ENCODE measurements around the gene ARPP21. TPM values are rescaled to one million over a fixed set of nuclear protein-coding genes. Genes with fewer than 3 reads are reported as not detected.

ARPP21 gene
- total and polyA plus RNA-seq, 7 donors: 86.4 to 336 (median 101) TPM

DNA sequence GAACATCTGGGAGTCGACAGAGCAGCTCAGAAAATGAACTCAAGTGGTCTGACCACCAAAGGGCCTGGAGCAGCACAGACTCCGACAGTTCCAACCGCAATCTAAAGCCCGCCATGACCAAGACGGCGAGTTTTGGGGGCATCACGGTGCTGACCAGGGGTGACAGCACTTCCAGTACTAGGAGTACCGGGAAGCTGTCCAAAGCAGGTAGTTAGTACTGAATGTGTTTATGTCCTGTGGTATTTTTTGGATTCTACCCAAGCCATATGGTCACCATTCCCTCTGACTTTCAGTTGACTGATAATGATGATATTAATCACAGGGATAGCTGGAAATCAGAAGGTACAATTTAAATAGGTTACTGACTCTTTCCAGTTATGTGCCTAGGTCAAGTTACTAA is 82.3 kb downstream of the ARPP21 start:
- Histone ChIP-seq H3K27me3 (ENCODE audit: insufficient read depth in 3 of 3, low read length in 2 of 3) (no peaks in the 10 kb centered on the region), H3K4me3 (no peak overlapping the region), H3K4me1 (peaks cover 16% of the 10 kb centered on the region), H3K36me3 (ENCODE audit: insufficient read depth in 1 of 2, low read depth in 1 of 2) (peaks cover 0 to 99% of the 10 kb centered on the region in 2 donors), H3K9me3 (no peaks in the 10 kb centered on the region), H3K27ac (no peak overlapping the region)
- DNase-seq (no peak), ATAC-seq (peak in 1 of 4 donors; percentile 10)
- 87 to 91% (median 90%) methylated on average over 8 of the region's 8 CpGs for WGBS, 3 donors
- no peak for TF ChIP-seq CTCF (IDR thresholded peaks at IDR 0.05)
- intact Hi-C loops (cut with DNase I): loop anchor here in 1 of 2 donors (5.0 kb wide), 1 partner anchor 39 kb away; no protein-coding TSS in a partner anchor

DNA sequence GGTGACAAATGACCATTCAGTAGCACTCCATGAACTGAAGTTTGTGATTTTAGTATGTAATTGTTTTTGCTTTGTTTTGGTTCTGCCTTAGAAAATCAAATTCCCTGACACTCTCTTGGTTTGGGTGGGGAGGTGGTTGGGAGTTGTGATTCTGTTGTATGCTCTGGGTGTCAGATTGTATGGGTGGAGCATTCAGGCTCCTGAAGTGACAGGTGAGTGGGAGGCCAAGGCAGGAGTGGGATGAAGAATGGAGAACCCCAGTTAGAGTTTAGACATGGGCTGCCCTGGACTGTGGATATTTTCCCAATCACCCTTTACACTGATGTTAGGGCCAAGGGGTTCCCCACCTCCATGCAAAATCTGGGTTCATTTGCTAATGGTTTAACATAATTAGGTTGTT is 83.6 kb downstream of the ARPP21 start:
- Histone ChIP-seq H3K36me3 (ENCODE audit: insufficient read depth in 1 of 2, low read depth in 1 of 2) (peaks cover 0 to 99% of the 10 kb centered on the region in 2 donors), H3K9me3 (no peaks in the 10 kb centered on the region), H3K4me3 (no peak overlapping the region), H3K27me3 (ENCODE audit: insufficient read depth in 3 of 3, low read length in 2 of 3) (no peaks in the 10 kb centered on the region), H3K27ac (no peak overlapping the region), H3K4me1 (peaks cover 7% of the 10 kb centered on the region)
- TF ChIP-seq CTCF (IDR thresholded peaks at IDR 0.05): no peak
- ATAC-seq (peak in 1 of 4 donors; percentile 12), DNase-seq (no peak)
- intact Hi-C loops (cut with DNase I): loop anchor here in 1 of 2 donors (5.0 kb wide), 1 partner anchor 41 kb away; no protein-coding TSS in a partner anchor

DNA sequence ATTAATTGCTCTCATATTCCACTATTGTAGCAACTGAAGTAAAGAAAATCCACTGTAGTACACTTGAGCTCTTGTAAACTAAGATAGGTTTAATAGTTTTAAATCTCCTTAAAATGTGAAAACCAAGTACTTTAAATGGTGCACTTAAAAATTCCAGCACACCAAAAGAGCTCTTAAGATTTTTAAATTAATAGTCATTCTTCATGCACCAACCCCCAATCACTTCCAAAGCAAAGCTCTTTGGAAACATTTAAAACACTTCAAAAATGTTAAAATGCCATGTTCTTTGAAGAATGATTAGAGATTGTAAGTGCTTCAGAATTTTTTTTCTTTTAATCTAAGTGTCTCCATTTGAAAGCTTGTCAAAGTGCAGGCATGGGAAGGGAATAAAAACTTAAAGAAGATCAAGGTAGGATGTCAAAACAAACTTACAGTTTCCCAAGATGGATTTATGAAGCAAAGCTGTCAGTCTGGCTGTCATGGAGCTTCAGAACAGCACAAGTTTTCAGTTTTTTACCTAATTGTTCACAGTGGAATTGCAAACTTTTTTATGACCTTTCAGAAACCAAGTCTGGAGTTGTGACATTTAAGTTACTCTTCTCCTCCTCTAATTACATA is 84.3 kb downstream of the ARPP21 start:
- peaks cover 0 to 99% of the 10 kb centered on the region in 2 donors for H3K36me3 ChIP-seq (ENCODE audit: insufficient read depth in 1 of 2, low read depth in 1 of 2)
- ATAC-seq: no peak
- H3K27ac ChIP-seq: no peak overlapping the region
- no peak overlapping the region for H3K4me3 ChIP-seq
- no peaks in the 10 kb centered on the region for H3K9me3 ChIP-seq
- no peaks in the 10 kb centered on the region for H3K27me3 ChIP-seq (ENCODE audit: insufficient read depth in 3 of 3, low read length in 2 of 3)
- peaks cover under 1% of the 10 kb centered on the region for H3K4me1 ChIP-seq
- no peak for DNase-seq
- intact Hi-C loops (cut with DNase I): loop anchor here in 1 of 2 donors (5.0 kb wide), 1 partner anchor 41 kb away; no protein-coding TSS in a partner anchor
- no peak for TF ChIP-seq CTCF (IDR thresholded peaks at IDR 0.05)

DNA sequence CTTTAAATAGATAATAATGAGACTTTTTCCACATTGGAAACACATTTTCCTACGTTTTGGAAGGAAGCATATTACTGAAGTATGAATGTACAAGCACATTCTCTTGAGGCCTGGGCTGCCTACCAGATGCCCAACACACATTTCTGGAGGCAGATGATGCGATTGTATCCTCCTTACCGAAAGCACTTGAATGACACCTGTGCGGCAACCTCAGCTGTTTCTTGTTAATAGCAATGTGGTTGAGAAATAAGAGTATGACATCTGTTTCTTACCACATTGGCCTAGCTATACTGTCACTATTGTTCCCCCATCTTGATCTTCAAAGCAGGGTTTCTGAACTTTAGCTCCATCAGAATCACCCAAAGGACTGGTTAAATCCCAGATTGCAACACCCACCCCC is 84.8 kb downstream of the ARPP21 start:
- WGBS, 3 donors: 51 to 72% (median 57%) methylated on average over 4 of the region's 4 CpGs
- Histone ChIP-seq H3K27me3 (ENCODE audit: insufficient read depth in 3 of 3, low read length in 2 of 3) (no peaks in the 10 kb centered on the region), H3K36me3 (ENCODE audit: insufficient read depth in 1 of 2, low read depth in 1 of 2) (peaks cover 0 to 99% of the 10 kb centered on the region in 2 donors), H3K27ac (no peak overlapping the region), H3K4me1 (no peaks in the 10 kb centered on the region), H3K4me3 (no peak overlapping the region), H3K9me3 (no peaks in the 10 kb centered on the region)
- DNase-seq (no peak), ATAC-seq (peak; percentile 31 to 72 (median 46))
- intact Hi-C loops (cut with DNase I): loop anchor here in 1 of 2 donors (5.0 kb wide), 1 partner anchor 42 kb away; no protein-coding TSS in a partner anchor
- no peak for TF ChIP-seq CTCF (IDR thresholded peaks at IDR 0.05)

GRCh38 chr3:35727179-35727578 is 87.9 kb downstream of the ARPP21 start:
- no peak overlapping the region for H3K27ac ChIP-seq
- no peaks in the 10 kb centered on the region for H3K9me3 ChIP-seq
- DNase-seq (no peak), ATAC-seq (no peak)
- intact Hi-C loops (cut with DNase I): no loop called here
- no peak for TF ChIP-seq CTCF (IDR thresholded peaks at IDR 0.05)
- 76 to 88% (median 87%) methylated on average over 3 of the region's 3 CpGs for WGBS, 3 donors
- peaks cover 5 to 99% of the 10 kb centered on the region in 2 donors for H3K36me3 ChIP-seq (ENCODE audit: insufficient read depth in 1 of 2, low read depth in 1 of 2)
- H3K27me3 ChIP-seq (ENCODE audit: insufficient read depth in 3 of 3, low read length in 2 of 3): no peaks in the 10 kb centered on the region
- no peak overlapping the region for H3K4me3 ChIP-seq
- no peaks in the 10 kb centered on the region for H3K4me1 ChIP-seq

Measured in psoas muscle (tissue), 8 donors.